ENCODE results near the gene CXorf58.
"Not testable (repeated sequence)": the region's sequence is repeated elsewhere in the genome, so short reads cannot be mapped to it uniquely, and the experiment has no call there.

CXorf58 gene

GRCh38 chrX:23907498-23908218 lies at the start of gene CXorf58, which contains the start of gene APOO:
Gene CXorf58 (plus strand): TSS chrX:23908006. CDS start chrX:23910303, 2,297 bp downstream.
Gene APOO (minus strand): TSS chrX:23907938. CDS start chrX:23907702, 236 bp downstream.
- in situ Hi-C loops (cut with MboI; ENCODE audit: low sequenced_read_pairs), result no loop called here

GRCh38 chrX:23859238-23859637 lies 48.6 kb upstream of the CXorf58 start:
- in situ Hi-C loops (cut with MboI; ENCODE audit: low sequenced_read_pairs), result not testable (repeated sequence)

- in situ Hi-C loops (cut with MboI; ENCODE audit: low sequenced_read_pairs), result no loop called here
Measured at GRCh38 chrX:23861215-23861896, 46.5 kb upstream of the CXorf58 start.

- in situ Hi-C loops (cut with MboI; ENCODE audit: low sequenced_read_pairs), result not testable (repeated sequence)
Measured at GRCh38 chrX:23861952-23862351, 45.9 kb upstream of the CXorf58 start.

- in situ Hi-C loops (cut with MboI; ENCODE audit: low sequenced_read_pairs), result no loop called here
Measured at GRCh38 chrX:23864742-23865326, 43.0 kb upstream of the CXorf58 start.

- in situ Hi-C loops (cut with MboI; ENCODE audit: low sequenced_read_pairs), result no loop called here
Measured at GRCh38 chrX:23870041-23870440, 37.8 kb upstream of the CXorf58 start.

- in situ Hi-C loops (cut with MboI; ENCODE audit: low sequenced_read_pairs), result no loop called here
Measured at GRCh38 chrX:23871905-23872546, 35.8 kb upstream of the CXorf58 start.

- in situ Hi-C loops (cut with MboI; ENCODE audit: low sequenced_read_pairs), result no loop called here
Measured at GRCh38 chrX:23879380-23880090, 28.3 kb upstream of the CXorf58 start.

- in situ Hi-C loops (cut with MboI; ENCODE audit: low sequenced_read_pairs), result no loop called here
Measured at GRCh38 chrX:23883737-23884354, 24.0 kb upstream of the CXorf58 start.

GRCh38 chrX:23884427-23885024 lies 23.3 kb upstream of the CXorf58 start:
- in situ Hi-C loops (cut with MboI; ENCODE audit: low sequenced_read_pairs), result no loop called here

- in situ Hi-C loops (cut with MboI; ENCODE audit: low sequenced_read_pairs), result no loop called here
Measured at GRCh38 chrX:23885803-23886202, 22.0 kb upstream of the CXorf58 start.

- in situ Hi-C loops (cut with MboI; ENCODE audit: low sequenced_read_pairs), result no loop called here
Measured at GRCh38 chrX:23887451-23887850, 20.4 kb upstream of the CXorf58 start.

- in situ Hi-C loops (cut with MboI; ENCODE audit: low sequenced_read_pairs), result no loop called here
Measured at GRCh38 chrX:23887918-23888317, 19.9 kb upstream of the CXorf58 start.

- in situ Hi-C loops (cut with MboI; ENCODE audit: low sequenced_read_pairs), result no loop called here
Measured at GRCh38 chrX:23888887-23889501, 18.8 kb upstream of the CXorf58 start.

- in situ Hi-C loops (cut with MboI; ENCODE audit: low sequenced_read_pairs), result no loop called here
Measured at GRCh38 chrX:23890933-23891332, 16.9 kb upstream of the CXorf58 start.

- in situ Hi-C loops (cut with MboI; ENCODE audit: low sequenced_read_pairs), result not testable (repeated sequence)
Measured at GRCh38 chrX:23894993-23895392, 12.8 kb upstream of the CXorf58 start.

- in situ Hi-C loops (cut with MboI; ENCODE audit: low sequenced_read_pairs), result not testable (repeated sequence)
Measured at GRCh38 chrX:23896539-23896938, 11.3 kb upstream of the CXorf58 start.

GRCh38 chrX:23896981-23897380 lies 10.8 kb upstream of the CXorf58 start:
- in situ Hi-C loops (cut with MboI; ENCODE audit: low sequenced_read_pairs), result no loop called here

- in situ Hi-C loops (cut with MboI; ENCODE audit: low sequenced_read_pairs), result no loop called here
Measured at GRCh38 chrX:23898412-23898959, 9.3 kb upstream of the CXorf58 start.

Data from HL-60/S4 treated with retinoic acid at 250 ng/mL for 4 days and 3 days (cell line).